MCF 10A (cell line): ENCODE data around the gene DYNC2I2. TPM values are rescaled to one million over a fixed set of nuclear protein-coding genes. Genes with fewer than 3 reads are reported as not detected.

Experiments used
- total RNA-seq: library from RNA; stranded (reverse); gene quantifications from 2 replicates; pipeline ENCODE4 v1.2.3, GENCODE V29; 2022

Gene DYNC2I2
- total RNA-seq, 1 experiment from 2014 or later: 43.7 TPM

Other genes starting within 250 kb of the DYNC2I2 start
- 2.3 and 4.1 TPM in 2 replicates for gene CERCAM, start 236.0 kb downstream of the DYNC2I2 start, total RNA-seq
- gene ODF2, start 200.8 kb downstream of the DYNC2I2 start, total RNA-seq: 34.4 and 37.3 TPM in 2 replicates
- 34.1 TPM in 2 replicates for gene GLE1, start 152.1 kb downstream of the DYNC2I2 start, total RNA-seq
- 254 and 280 TPM in 2 replicates for gene SPTAN1, start 104.3 kb downstream of the DYNC2I2 start, total RNA-seq
- 512 and 563 TPM in 2 replicates for gene SET, start 32.4 kb upstream of the DYNC2I2 start, total RNA-seq
- gene PKN3, start 45.7 kb upstream of the DYNC2I2 start, total RNA-seq: 1.1 TPM in 2 replicates
- gene ZDHHC12, start 67.3 kb upstream of the DYNC2I2 start, total RNA-seq: 22.1 and 22.9 TPM in 2 replicates
- gene ZER1, start 115.1 kb upstream of the DYNC2I2 start, total RNA-seq: 19.5 and 26.6 TPM in 2 replicates
- 10.9 and 13.8 TPM in 2 replicates for gene TBC1D13, start 130.4 kb upstream of the DYNC2I2 start, total RNA-seq
- gene ENDOG, start 161.7 kb upstream of the DYNC2I2 start, total RNA-seq: 18.2 and 22.0 TPM in 2 replicates
- 30.1 and 32.4 TPM in 2 replicates for gene SPOUT1, start 172.9 kb upstream of the DYNC2I2 start, total RNA-seq
- gene KYAT1, start 225.1 kb upstream of the DYNC2I2 start, total RNA-seq: 3.8 and 5.7 TPM in 2 replicates
- gene LRRC8A, start 225.3 kb upstream of the DYNC2I2 start, total RNA-seq: 30.9 and 31.6 TPM in 2 replicates